GM19438 (cell line): ENCODE measurements around the gene MEIS1.

Experiments used
- ATAC-seq: cut with Tn5 transposase; IDR thresholded peaks from one replicate; pipeline ENCODE4 v1.9.1; 2021; ENCODE audit warnings: low read depth; ENCODE audit not compliant: unreplicated experiment

The MEIS1 gene

DNA sequence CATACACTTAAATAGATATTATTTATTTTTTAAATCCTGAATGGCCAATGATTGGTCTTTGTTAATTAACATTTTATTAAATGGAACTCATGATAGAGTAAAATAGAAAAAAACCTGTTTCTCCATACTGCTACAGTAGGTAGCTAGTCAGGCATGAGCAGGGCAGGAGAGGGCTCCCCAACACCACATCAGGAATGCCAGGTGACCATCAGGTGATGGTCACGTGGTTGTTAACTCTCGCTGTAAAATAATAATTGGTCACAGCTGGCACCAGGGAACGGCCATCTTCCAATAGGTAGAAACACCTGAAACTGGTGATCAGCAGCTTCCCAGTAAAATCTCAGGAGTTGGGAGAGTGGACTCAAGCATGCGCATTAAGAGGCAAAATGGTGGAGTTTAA is 172.2 kb downstream of the MEIS1 start:
- ATAC-seq = no peak
